ENCODE measurements around the gene HYLS1.

HYLS1 gene

GRCh38 chr11:125949271-125950177 is 62.1 kb downstream of the HYLS1 start:
- DNase-seq (ENCODE audit: low read depth): no peak
- no peak for TF ChIP-seq CTCF (conservative IDR thresholded peaks at IDR 0.05; ENCODE audit: control insufficient read depth, insufficient read depth, low read depth, low read length)
- no peak overlapping the region for H3K4me3 ChIP-seq (ENCODE audit: control insufficient read depth, low read depth, low read length)

- H3K4me3 ChIP-seq (ENCODE audit: control insufficient read depth, low read depth, low read length): no peak overlapping the region
- no peak for DNase-seq (ENCODE audit: low read depth)
- TF ChIP-seq CTCF (conservative IDR thresholded peaks at IDR 0.05; ENCODE audit: control insufficient read depth, insufficient read depth, low read depth, low read length): no peak
These were observed 62.7 kb downstream of the HYLS1 start for GRCh38 chr11:125950178-125950490.

Measured in fibroblast of mammary gland (primary cell).